ENCODE results near the gene ITPKB. TPM values are rescaled to one million over a fixed set of nuclear protein-coding genes. Genes with fewer than 3 reads are reported as not detected.
"Not testable (repeated sequence)": the region's sequence is repeated elsewhere in the genome, so short reads cannot be mapped to it uniquely, and the experiment has no call there.

The ITPKB gene
- total RNA-seq, 2 donors from 2014 or later: 13.8 to 18.3 TPM

DNA sequence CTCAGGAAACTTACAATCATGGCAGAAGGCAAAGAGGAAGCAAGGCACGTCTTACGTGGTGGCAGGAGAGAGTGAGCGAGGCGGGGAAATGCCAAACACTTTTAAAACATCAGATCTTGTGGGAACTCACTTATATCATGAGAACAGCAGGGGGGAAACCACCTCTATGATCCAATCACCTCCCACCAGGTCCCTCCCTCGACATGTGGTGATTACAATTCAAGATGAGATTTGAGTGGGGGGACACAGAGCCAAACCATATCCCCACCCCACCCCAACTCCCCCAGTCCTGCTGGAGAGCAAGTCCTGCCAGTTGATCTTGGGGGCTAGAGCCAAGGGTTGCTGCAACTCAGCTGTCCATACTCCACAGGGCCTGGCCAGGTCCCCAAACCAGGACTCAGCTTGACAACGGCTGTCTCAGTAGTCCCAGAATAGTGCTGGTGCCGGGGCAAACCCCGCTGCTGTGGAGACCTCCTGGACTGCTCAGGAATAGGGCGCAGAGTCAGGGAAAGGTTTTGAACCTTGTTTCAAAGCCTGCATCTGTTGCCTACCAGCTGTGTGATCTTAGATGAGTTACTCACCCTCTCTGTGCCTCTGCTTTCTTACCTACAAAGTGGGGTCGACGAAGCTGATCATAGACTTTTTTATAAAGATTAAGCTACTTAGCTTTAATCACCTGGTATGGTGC lies 111.0 kb downstream of the ITPKB start:
- no peak for ATAC-seq
- intact Hi-C loops (cut with DNase I): no loop called here
- no peak for DNase-seq

DNA sequence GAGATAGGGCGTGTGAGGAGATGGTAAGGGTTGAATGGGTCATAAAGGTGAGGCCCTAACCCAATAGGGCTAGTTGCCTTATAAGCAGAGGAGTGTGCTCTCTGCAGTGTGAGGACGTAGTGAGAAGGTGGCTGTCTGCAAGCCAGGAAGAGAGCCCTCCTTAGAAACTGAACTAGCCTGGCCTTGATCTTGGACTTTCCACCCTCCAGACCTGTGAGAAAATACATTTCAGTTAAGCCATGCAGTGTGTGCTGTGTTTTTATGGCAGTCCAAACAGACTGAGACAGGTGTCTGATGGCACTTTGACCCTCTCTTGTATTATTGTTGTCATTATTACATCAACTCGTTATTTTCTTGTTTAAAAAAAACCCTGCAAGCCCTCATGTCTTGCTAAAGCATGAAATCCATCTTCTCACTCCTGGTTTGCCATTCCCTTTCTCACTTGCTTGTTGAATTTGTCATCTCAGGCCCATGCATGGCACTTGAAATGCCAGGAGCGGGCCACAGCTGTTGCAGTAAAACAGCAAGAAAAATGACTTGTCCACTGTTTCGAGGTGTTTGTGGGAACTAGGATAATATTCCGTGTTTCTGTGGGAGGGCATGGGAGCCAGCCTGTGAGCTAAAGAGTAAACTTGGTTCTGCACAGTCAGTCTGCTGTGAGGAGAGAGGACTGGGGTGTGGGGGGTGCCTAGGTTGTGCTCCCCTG lies 111.9 kb downstream of the ITPKB start:
- intact Hi-C loops (cut with DNase I): no loop called here
- ATAC-seq (no peak), DNase-seq (no peak)

DNA sequence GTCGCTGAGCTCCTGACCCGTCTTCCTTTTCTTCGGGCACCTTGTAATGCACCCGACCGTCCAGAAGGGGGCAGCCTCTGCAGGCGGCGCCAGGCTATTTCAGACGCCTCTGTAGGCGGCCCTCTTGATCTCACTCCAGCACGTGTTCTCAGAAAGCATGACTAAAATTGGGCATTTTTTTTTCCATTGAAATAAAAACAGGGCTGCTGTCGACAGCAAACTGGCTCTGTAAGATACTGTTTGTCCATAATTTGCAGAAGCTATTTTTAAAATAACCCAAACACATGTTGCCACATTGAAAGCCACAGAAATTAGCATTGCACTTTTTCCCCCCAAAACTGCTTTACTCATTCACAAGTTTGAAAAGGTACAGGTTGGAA lies 112.5 kb downstream of the ITPKB start:
- DNase-seq (peak; percentile 81), ATAC-seq (peak; percentile 89 to 92)
- intact Hi-C loops (cut with DNase I): no loop called here

DNA sequence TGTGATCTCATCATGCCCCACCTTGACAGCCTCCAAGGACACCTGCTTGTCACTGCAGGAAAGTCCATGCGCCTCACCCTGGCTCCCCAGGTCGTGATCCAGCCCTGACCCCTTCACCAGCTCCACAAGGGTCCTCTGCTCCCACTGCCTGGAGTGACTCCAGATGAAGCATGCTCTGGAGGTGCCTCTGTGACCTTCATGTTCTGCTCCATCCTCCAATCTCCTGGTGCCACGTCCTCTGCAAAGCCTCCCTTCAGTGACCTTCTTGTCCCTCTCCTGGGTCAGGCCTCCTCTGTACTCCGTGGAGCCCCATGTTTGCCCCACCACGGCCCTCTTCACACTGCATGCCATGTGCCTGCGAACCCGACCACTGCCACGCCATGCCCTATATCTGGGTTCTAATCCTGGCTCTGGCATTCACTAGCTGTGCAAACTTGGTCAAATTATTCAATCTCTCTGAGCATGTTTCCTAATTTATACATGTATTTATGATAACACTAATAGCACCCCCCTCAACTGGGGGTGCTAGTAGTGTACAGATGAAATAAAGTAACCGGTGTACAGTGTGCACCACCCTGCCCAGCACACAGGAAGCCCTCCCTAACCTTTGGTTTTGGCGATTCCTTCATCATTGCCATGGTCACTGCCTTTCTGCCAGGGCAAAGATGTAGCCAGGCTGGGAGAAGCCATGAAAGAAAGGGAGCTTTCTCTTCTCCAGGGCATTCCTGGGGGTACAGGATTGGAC lies 113.1 kb downstream of the ITPKB start:
- DNase-seq (no peak), ATAC-seq (peak; percentile 27 to 40)
- intact Hi-C loops (cut with DNase I): no loop called here

DNA sequence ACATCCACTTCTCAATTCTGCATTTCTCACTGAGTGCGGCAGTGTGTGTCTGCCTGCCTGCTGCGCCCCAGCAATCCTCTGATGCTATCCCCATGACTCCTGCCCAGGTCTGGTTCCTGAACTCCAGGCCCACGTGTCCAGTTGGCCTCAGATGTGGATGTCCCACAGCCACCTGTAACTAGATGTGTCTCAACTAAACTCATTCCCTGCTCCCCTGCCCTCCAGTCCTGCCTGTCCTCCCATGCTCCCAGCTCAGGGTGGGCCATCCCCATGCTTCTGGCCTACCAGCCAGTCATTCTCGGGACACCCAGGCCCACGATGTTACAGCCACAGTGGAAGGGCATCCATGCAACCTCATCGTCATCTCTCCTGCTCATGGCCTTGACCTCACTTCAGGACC lies 113.8 kb downstream of the ITPKB start:
- DNase-seq (no peak), ATAC-seq (no peak)
- intact Hi-C loops (cut with DNase I): no loop called here

DNA sequence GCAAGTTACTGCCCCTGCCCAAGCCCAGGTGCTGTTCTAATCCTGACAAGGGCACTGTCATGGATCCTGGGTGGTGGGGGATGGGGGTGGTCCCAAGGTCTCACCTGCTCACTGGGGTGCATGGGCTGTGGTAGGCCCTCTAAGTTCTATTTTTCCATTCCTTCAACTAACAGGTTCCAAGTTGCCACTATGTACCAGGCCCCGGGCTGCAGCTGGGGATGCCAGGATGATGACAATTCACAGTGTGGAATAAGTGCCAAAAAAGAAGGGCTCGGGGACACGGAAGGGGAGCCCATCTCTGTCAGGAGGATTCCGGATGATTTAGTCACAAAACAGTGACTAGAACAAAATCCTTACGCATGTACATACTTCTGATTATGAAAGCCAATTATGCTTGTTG lies 114.6 kb downstream of the ITPKB start:
- DNase-seq: no peak
- ATAC-seq: no peak
- intact Hi-C loops (cut with DNase I): no loop called here

DNA sequence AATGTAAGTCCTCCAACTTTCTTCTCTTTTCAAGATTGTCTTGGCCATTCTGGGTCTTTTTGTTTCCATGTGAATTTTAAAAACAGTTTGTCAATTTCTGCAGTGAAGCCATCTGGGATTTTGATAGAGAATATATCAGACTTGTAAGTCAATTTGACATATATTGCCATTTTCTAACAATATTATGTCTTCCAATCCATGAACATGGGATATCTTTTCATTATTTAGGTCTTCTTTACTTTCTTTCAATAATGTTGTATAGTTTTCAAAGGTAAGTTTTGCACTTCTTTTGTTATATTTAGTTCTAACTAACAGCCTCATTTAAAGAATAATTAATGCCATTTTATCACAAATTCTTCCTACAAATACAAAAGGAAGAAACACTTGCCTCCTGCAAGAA lies 117.1 kb downstream of the ITPKB start:
- intact Hi-C loops (cut with DNase I): no loop called here
- DNase-seq (no peak), ATAC-seq (no peak)

DNA sequence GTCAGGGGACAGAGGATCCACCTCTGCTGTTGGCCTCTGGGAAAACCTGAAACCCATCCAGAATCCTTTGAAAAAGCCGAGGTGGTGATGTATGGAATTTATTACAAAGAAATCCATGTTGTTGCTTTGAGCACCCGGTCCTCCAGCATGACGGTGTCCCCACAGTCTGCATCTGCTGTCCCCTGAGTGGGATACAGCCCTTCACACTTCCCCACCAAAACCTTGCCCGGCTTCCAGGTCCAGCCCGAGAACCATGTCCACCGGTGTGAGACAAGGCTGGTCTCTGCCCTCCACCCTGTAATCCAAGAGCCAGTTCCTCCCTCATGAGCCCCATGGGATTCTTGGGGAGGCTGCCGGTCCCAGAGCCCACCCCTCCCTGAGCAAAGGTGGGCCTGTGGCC lies 120.1 kb downstream of the ITPKB start:
- ATAC-seq (no peak), DNase-seq (no peak)
- intact Hi-C loops (cut with DNase I): loop anchor here in 1 of 2 donors (10.0 kb wide), 1 partner anchor 194 kb away; no protein-coding TSS in a partner anchor

DNA sequence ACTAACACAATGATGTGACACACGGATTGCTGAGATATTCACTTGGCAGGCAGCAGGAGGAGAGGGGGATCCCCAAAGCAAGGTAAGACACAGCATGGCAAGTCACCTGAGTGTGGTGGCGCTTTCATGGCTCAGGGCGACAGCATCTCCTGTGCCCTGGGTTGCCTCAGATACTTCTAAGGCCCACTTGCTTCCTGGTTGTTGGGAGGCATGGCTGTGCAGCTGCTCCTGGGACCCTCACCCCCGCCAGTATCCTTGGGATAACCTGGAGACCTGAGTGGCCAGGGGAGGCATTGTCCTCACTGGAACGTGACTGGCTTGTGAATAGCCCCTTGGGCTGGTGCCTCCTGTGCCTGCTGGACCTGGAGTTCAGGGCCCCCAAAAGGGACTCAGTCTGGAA lies 120.7 kb downstream of the ITPKB start:
- intact Hi-C loops (cut with DNase I): loop anchor here in 1 of 2 donors (10.0 kb wide), 1 partner anchor 194 kb away; no protein-coding TSS in a partner anchor
- DNase-seq: no peak
- ATAC-seq: no peak

DNA sequence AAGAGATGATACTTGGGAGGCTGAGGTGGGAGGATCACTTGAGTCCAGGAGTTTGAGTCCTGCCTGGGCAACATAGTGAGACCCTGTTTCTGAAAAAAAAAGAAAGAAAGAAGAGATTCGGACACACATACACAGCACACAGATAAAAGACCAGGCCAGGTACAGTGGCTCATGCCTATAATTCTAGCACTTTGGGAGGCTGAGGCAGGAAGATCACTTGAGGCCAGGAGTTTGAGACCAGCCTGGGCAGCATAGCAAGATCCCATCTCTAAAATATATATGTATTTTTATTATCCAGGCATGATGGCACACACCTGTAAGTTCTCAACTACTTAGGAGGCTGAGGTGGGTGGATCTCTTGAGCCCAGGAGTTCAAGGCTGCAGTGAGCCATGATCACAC lies 121.4 kb downstream of the ITPKB start:
- not testable (repeated sequence) for ATAC-seq, DNase-seq
- intact Hi-C loops (cut with DNase I): loop anchor here in 1 of 2 donors (10.0 kb wide), 1 partner anchor 193 kb away; no protein-coding TSS in a partner anchor

DNA sequence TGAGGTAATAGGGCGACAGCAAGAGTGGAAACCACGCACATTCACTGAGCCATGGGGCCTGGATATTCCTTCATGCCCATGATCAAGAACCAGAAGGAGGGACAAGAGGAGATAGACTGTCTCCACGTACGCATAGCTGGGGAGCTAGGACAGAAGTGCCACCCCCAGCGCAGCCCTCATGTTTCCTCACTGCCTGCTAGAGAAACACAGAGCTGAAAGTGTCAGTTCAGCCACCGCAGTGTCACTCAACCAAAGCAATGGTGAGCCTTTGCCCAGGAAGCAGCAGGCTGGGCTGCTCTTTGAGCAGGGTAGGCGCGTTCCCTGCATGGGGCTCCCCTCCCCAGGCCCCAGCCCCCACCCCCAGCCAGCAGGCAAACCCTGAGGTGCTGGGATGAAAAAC lies 122.0 kb downstream of the ITPKB start:
- intact Hi-C loops (cut with DNase I): loop anchor here in 1 of 2 donors (10.0 kb wide), 1 partner anchor 192 kb away; no protein-coding TSS in a partner anchor
- ATAC-seq (no peak), DNase-seq (no peak)

DNA sequence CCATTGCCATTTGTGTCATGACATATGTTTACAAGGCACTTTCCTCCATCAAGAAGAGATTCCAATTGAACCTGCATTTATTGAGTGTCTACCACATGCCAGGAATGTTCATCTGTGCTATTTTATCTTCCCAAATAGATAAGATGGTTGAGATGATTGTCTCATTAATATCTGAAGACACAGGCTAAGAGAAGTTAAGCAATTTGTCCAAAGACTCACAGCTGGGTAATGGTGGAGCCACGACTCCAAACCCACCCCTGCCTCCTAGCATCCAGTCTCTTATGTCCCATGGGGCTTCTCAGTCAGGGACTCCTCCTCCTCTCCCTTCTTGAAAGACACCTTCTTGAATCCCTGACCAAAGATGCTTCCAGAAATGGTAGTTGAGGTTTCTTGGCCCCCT lies 122.4 kb downstream of the ITPKB start:
- DNase-seq: no peak
- intact Hi-C loops (cut with DNase I): loop anchor here in 1 of 2 donors (10.0 kb wide), 1 partner anchor 192 kb away; no protein-coding TSS in a partner anchor
- no peak for ATAC-seq

DNA sequence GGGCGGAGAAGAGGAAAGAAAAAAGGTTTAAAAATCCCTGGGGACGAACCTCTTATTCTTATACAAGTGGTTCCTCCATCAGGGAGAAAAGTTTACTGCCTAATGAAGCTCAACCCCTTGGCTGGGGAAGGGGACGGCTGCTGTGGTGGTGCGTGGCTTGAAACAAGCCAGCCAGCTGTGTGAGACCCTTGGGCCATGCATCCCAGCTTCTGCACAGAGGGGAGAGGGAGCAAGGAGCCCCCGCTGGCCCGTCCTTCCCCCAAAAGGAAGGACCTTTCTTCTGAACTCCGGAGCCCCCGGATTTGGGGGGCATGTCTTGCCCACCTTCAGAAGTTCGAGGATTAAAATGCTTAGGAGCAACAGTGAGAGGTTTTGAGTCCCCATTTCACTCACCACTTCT lies 123.2 kb downstream of the ITPKB start:
- intact Hi-C loops (cut with DNase I): loop anchor here in 1 of 2 donors (10.0 kb wide), 1 partner anchor 191 kb away; no protein-coding TSS in a partner anchor
- ATAC-seq: no peak
- no peak for DNase-seq

DNA sequence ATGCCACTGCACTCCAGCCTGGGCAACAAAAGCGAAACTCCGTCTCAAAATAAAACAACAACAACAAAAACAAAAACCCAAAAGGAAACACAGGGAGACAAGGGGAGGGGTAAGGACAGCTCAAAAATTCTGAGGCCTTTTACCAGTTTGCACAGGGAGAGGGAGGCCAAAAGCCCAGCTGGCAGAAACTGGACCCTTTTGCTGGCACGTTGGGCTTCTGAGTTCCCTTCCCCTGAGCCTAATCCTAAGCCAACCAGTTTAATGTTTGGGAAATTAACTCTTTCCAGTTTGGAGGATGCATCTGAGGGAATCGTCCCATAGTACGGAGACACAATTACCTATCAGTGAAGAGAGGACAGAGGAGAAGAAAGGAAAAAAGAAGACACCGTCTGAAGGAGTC lies 127.1 kb downstream of the ITPKB start:
- intact Hi-C loops (cut with DNase I): loop anchor here in 1 of 2 donors (10.0 kb wide), 1 partner anchor 187 kb away; no protein-coding TSS in a partner anchor
- DNase-seq, ATAC-seq: not testable (repeated sequence)

DNA sequence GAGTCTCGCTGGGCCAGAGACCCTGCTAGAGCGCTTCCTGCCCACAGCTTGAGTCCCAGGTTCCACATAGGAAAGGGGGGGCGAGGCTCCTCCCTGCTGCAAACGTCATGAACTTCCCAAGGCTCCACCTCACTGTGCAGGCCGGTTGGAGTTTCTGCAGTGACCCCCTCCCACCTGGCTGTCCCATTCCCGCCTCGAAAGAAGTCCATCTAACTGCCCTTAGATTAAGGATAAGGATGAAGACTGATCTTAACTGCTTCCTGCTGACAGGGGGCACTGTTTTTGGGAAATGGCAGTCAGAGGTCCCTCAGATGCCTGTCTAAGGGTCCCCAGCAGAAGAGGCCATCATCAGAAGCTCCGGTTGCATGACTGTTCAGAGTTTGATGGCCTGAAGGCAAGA lies 127.8 kb downstream of the ITPKB start:
- no peak for DNase-seq
- intact Hi-C loops (cut with DNase I): loop anchor here in 1 of 2 donors (10.0 kb wide), 1 partner anchor 186 kb away; no protein-coding TSS in a partner anchor
- ATAC-seq: no peak

DNA sequence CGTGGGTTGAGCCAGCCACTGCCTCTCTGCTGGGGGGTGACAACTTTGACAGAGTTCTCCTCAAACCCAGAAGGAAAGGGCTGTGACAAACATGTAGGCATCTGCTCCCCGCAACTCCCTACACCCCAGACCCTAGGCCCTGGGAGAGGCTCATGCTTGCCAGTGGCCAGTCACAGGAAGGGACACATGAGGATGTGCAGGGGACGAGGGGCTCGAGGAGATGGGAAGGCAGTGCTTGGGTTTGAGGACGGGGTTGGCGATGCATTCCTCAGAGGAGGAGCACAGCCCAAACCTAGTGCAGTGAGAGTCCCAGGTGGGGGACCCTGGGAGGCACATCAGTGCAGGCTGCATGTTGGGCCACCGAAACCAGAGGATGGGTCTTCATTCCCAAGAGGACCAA lies 128.4 kb downstream of the ITPKB start:
- intact Hi-C loops (cut with DNase I): loop anchor here in 1 of 2 donors (10.0 kb wide), 1 partner anchor 186 kb away; no protein-coding TSS in a partner anchor
- DNase-seq: no peak
- ATAC-seq: no peak

DNA sequence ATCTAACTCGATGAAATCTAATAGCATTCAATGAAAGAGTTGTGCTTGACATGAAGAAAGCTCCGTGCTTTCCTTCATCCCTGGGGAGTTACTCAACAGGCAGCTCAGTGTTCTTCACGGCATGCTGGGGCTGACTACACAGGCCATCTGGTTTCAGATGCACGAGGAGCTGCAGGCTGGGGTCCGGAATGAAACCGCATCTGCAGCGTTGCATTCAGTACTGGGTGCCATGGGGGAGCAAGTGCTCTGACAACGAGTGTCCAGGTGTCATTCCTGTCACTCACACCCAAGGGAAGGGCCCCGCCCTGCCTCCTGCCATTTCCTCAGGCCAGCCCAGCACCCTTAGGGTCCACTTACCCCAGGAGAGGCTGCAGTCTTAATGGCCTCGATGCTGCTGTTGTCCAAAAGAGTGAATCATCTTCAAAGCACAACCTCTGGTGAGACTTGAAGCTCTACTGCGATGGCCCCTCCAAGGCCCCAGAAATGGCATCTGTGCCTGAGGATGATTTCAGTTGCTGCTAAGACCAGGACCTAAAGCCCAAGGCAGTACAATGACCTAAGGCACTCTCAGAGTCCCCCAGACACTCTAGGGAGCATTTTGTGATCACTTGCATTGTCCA lies 129.1 kb downstream of the ITPKB start:
- ATAC-seq: peak in 1 of 2 donors; percentile 45
- DNase-seq: no peak

DNA sequence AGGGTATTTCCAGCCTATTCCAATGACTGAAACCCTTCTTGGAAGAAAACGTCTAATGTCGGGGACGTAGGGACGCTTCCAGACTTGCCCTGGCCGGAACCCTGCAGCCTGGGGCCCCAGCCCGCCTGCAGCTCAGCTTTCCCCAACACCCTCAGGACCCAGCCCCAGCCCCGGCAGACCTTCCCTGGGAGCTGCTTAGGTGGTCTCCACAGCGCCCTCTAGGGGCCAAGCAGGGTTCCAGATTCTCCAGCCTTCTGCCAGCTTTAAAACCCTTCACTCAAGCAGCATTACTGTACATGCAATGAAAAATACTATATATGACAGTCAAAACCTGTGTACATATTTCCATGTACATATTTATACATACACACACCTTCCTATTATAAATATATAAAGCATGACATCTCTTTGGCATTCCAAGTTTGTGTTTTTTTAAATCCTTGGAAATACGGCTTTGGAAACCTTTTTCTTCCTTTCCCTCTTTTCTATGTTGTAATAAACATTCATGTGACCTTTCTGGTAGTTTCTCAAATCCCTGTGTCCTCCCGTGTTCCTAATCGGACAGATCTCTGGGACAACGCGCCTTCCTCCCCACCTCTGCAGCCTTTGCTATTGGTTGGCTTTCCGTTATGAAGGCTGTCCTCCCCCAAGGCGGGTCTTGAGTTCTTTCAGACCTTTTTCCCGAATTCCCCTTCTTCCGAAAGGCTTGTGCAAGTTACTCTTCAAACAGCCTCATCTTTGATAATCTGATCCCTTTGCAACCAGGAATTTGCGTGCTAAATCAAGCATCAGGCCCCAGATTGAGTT lies 130.2 kb downstream of the ITPKB start:
- ATAC-seq (peak; percentile 50), DNase-seq (peak; percentile 65)
- intact Hi-C loops (cut with DNase I): loop anchor here in 1 of 2 donors (2.0 to 5.0 kb wide), 2 partner anchors 62 to 187 kb away; no protein-coding TSS in a partner anchor

More for the DNA sequence above, 129.1 kb downstream of the ITPKB start:
- intact Hi-C loops (cut with DNase I): loop anchor here (2.0 to 10.0 kb wide), 3 partner anchors 63 to 188 kb away; no protein-coding TSS in a partner anchor

Data from left cardiac atrium (tissue), 4 donors.